Trophoblast cell (in vitro differentiated cells and primary cell): ENCODE measurements around the gene DHRSX.

ENCODE experiments used
- DNase-seq, 2 donors: peaks; one replicate each; pipeline ENCODE4 v3.0.0-alpha.2; 2016
- H2AFZ ChIP-seq: 2 replicates; pipeline ENCODE4 v1.6.1; 2013; ENCODE audit warnings: low read length, moderate library complexity, mild to moderate bottlenecking; ENCODE audit not compliant: insufficient read depth, poor library complexity
- H2AK5ac ChIP-seq: 2 replicates; pipeline ENCODE4 v1.6.1; 2013; ENCODE audit warnings: mild to moderate bottlenecking, low read length
- H2BK120ac ChIP-seq: 2 replicates; pipeline ENCODE4 v1.6.1; 2013; ENCODE audit warnings: low read length, mild to moderate bottlenecking, moderate library complexity; ENCODE audit not compliant: insufficient read depth, poor library complexity
- H2BK12ac ChIP-seq: 2 replicates; pipeline ENCODE4 v1.6.1; 2013; ENCODE audit warnings: mild to moderate bottlenecking, low read length, moderate library complexity
- H2BK5ac ChIP-seq: 2 replicates; pipeline ENCODE4 v1.6.1; 2013; ENCODE audit warnings: low read length, low read depth, moderate library complexity, mild to moderate bottlenecking; ENCODE audit not compliant: poor library complexity
- H3K14ac ChIP-seq: 2 replicates; pipeline ENCODE4 v1.6.1; 2013; ENCODE audit warnings: mild to moderate bottlenecking, low read length
- H3K18ac ChIP-seq: 2 replicates; pipeline ENCODE4 v1.6.1; 2013; ENCODE audit warnings: mild to moderate bottlenecking, low read length
- H3K23ac ChIP-seq: 2 replicates; pipeline ENCODE4 v1.6.1; 2013; ENCODE audit warnings: low read length
- H3K27ac ChIP-seq: 2 replicates; pipeline ENCODE4 v1.5.1; 2013; ENCODE audit warnings: low read depth, mild to moderate bottlenecking, inconsistent platforms, low read length, moderate library complexity
- H3K27me3 ChIP-seq: 2 replicates; pipeline ENCODE4 v1.6.1; 2013; ENCODE audit warnings: inconsistent platforms, mild to moderate bottlenecking, low read length, moderate library complexity; ENCODE audit not compliant: insufficient read depth
- H3K36me3 ChIP-seq, 2 experiments: 1 replicate in 1 of 2; 2 replicates in 1 of 2; pipeline ENCODE4 v1.6.1; 2013; ENCODE audit warnings: low read length in 2 of 2, mild to moderate bottlenecking in 2 of 2, moderate library complexity in 1 of 2; ENCODE audit not compliant: insufficient read depth in 2 of 2, control insufficient read depth in 1 of 2
- H3K4ac ChIP-seq: 2 replicates; pipeline ENCODE4 v1.6.1; 2013; ENCODE audit warnings: low read depth, mild to moderate bottlenecking, low read length, moderate library complexity
- H3K4me1 ChIP-seq, 2 experiments: 1 replicate in 1 of 2; 2 replicates in 1 of 2; pipeline ENCODE4 v1.6.1; 2013; ENCODE audit warnings: low read length in 2 of 2, mild to moderate bottlenecking in 2 of 2, moderate library complexity in 1 of 2; ENCODE audit not compliant: insufficient read depth in 2 of 2, control insufficient read depth in 1 of 2
- H3K4me2 ChIP-seq: 2 replicates; pipeline ENCODE4 v1.6.1; 2013; ENCODE audit warnings: inconsistent platforms, mild to moderate bottlenecking, low read length, moderate library complexity
- H3K4me3 ChIP-seq: 2 replicates; pipeline ENCODE4 v1.5.1; 2013; ENCODE audit warnings: mild to moderate bottlenecking, low read depth, low read length, inconsistent platforms
- H3K79me1 ChIP-seq: one replicate; pipeline ENCODE4 v1.6.1; 2013; ENCODE audit warnings: low read length
- H3K79me2 ChIP-seq: 2 replicates; pipeline ENCODE4 v1.6.1; 2013; ENCODE audit warnings: low read length, mild to moderate bottlenecking; ENCODE audit not compliant: control insufficient read depth, insufficient read depth, poor library complexity
- H3K9ac ChIP-seq: 2 replicates; pipeline ENCODE4 v1.6.1; 2013; ENCODE audit warnings: mild to moderate bottlenecking, low read length
- H3K9me3 ChIP-seq: 2 replicates; pipeline ENCODE4 v1.6.1; 2013; ENCODE audit warnings: low read depth, mild to moderate bottlenecking, control low read depth, inconsistent platforms, low read length; ENCODE audit not compliant: insufficient read depth
- H4K12ac ChIP-seq: 2 replicates; pipeline ENCODE4 v1.6.1; 2013; ENCODE audit warnings: low read depth, mild to moderate bottlenecking, low read length, moderate library complexity
- H4K8ac ChIP-seq: 2 replicates; pipeline ENCODE4 v1.6.1; 2013; ENCODE audit warnings: low read depth, mild to moderate bottlenecking, low read length, moderate library complexity
- H4K91ac ChIP-seq: one replicate; pipeline ENCODE4 v1.6.1; 2013; ENCODE audit warnings: low read depth, mild to moderate bottlenecking, low read length, moderate library complexity
- WGBS: extraction: QIAGEN DNeasy Blood & Tissue Kit; methylation state at CpG from one replicate; pipeline ENCODE4 v1.1.7; 2013; ENCODE audit warnings: missing lambda C conversion rate; ENCODE audit not compliant: insufficient read length, insufficient coverage; ENCODE audit errors: extremely low coverage; 5-methylcytosine and 5-hydroxymethylcytosine counted together

DHRSX gene

GRCh38 chrX:2172359-2172758 is 328.4 kb downstream of the DHRSX start:
- WGBS, result no CpG with 5 or more reads among the region's 6 CpGs

More at GRCh38 chrX:2172359-2172758, 328.4 kb downstream of the DHRSX start:
- no peak overlapping the region for H3K18ac ChIP-seq
- no peak overlapping the region for H3K27ac ChIP-seq
- no peak overlapping the region for H2BK5ac ChIP-seq
- no peaks in the 10 kb centered on the region for H3K79me1 ChIP-seq
- H3K79me2 ChIP-seq, result no peaks in the 10 kb centered on the region
- H2BK12ac ChIP-seq, result no peak overlapping the region
- no peaks in the 10 kb centered on the region for H3K36me3 ChIP-seq
- H3K4ac ChIP-seq, result no peak overlapping the region
- no peak overlapping the region for H4K91ac ChIP-seq
- H3K9me3 ChIP-seq, result peaks cover 6% of the 10 kb centered on the region
- no peak overlapping the region for H3K4me2 ChIP-seq
- no peaks in the 10 kb centered on the region for H3K4me1 ChIP-seq
- no peak overlapping the region for H2AK5ac ChIP-seq
- no peak overlapping the region for H3K4me3 ChIP-seq
- no peak overlapping the region for H2BK120ac ChIP-seq
- DNase-seq, result no peak
- no peak overlapping the region for H4K8ac ChIP-seq
- H3K27me3 ChIP-seq, result no peaks in the 10 kb centered on the region
- no peak overlapping the region for H2AFZ ChIP-seq
- no peak overlapping the region for H3K9ac ChIP-seq
- H3K14ac ChIP-seq, result no peak overlapping the region
- no peak overlapping the region for H4K12ac ChIP-seq
- H3K23ac ChIP-seq, result no peak overlapping the region
